PC-9 (cell line): ENCODE data around the gene PSRC1. TPM values are rescaled to one million over a fixed set of nuclear protein-coding genes. Genes with fewer than 3 reads are reported as not detected.
"Not testable (repeated sequence)": the region's sequence is repeated elsewhere in the genome, so short reads cannot be mapped to it uniquely, and the experiment has no call there.

Experiments used
- BruUV-seq: library from RNA; stranded (reverse); fragments of 400-500 nt; replicated peaks from 2 replicates; lab custom pipeline; 2021; lab: Mats Ljungman, UMichigan
- CTCF ChIA-PET: fragments of 300-600 bp; sonication (Branson Sonifier 250); formaldehyde crosslinking; loops from one replicate; lab custom pipeline; 2022; ENCODE audit warnings: antibody characterized with exemption; lab: Charles Lee
- POLR2A ChIA-PET: fragments of 300-600 bp; sonication (Branson Sonifier 250); formaldehyde crosslinking; loops from one replicate; lab custom pipeline; 2022; ENCODE audit warnings: antibody characterized with exemption; ENCODE audit not compliant: unreplicated experiment; lab: Charles Lee
- DNase-seq, 2 experiments: peaks; one replicate each; pipeline versions ENCODE4 v3.0.0 to v3.0.0-alpha.2; 2015 to 2022; ENCODE audit warnings: mixed read lengths in 1 of 2
- H2AFZ ChIP-seq: fragments of 200-600 bp; sonication (generic); 2 replicates; pipeline ENCODE4 v1.8.1; 2017; ENCODE audit warnings: antibody characterized with exemption
- H3F3A ChIP-seq: fragments of 200-600 bp; sonication (generic); 2 replicates; pipeline ENCODE4 v1.8.1; 2017; ENCODE audit warnings: antibody characterized with exemption, mild to moderate bottlenecking, low read depth; ENCODE audit not compliant: insufficient read depth
- H3K27ac ChIP-seq: fragments of 200-600 bp; sonication (generic); 2 replicates; pipeline ENCODE4 v1.6.1; 2016; ENCODE audit warnings: mixed run types
- H3K27me3 ChIP-seq: fragments of 200-600 bp; sonication (generic); 2 replicates; pipeline ENCODE4 v1.6.1; 2016; ENCODE audit warnings: low read depth, mixed run types; ENCODE audit not compliant: insufficient read depth
- H3K36me3 ChIP-seq: fragments of 200-600 bp; sonication (generic); 2 replicates; pipeline ENCODE4 v1.6.1; 2016; ENCODE audit warnings: low read depth, mixed run types
- H3K4me1 ChIP-seq: fragments of 200-600 bp; sonication (generic); replicated peaks from 2 replicates; pipeline ENCODE4 v1.6.1; 2016; ENCODE audit warnings: mixed run types; ENCODE audit not compliant: insufficient read depth
- H3K4me2 ChIP-seq: fragments of 200-600 bp; sonication (generic); 2 replicates; pipeline ENCODE4 v1.6.1; 2017; ENCODE audit warnings: mixed run types
- H3K4me3 ChIP-seq: fragments of 200-600 bp; sonication (generic); 2 replicates; pipeline ENCODE4 v1.6.1; 2016; ENCODE audit warnings: mixed run types
- H3K79me2 ChIP-seq: fragments of 200-600 bp; sonication (generic); 2 replicates; pipeline ENCODE4 v1.6.1; 2017; ENCODE audit warnings: low read depth, mixed run types
- H3K9me2 ChIP-seq: fragments of 200-600 bp; sonication (generic); 2 replicates; pipeline ENCODE4 v1.8.1; 2017; ENCODE audit warnings: mild to moderate bottlenecking; ENCODE audit not compliant: insufficient read depth
- H3K9me3 ChIP-seq: fragments of 200-600 bp; sonication (generic); 2 replicates; pipeline ENCODE4 v1.8.1; 2016; ENCODE audit warnings: low read depth; ENCODE audit not compliant: insufficient read depth
- H4K20me1 ChIP-seq: fragments of 200-600 bp; sonication (generic); 2 replicates; pipeline ENCODE4 v1.8.1; 2017; ENCODE audit not compliant: insufficient read depth
- CTCF ChIP-seq: fragments of 200-600 bp; sonication (generic); conservative IDR thresholded peaks from 2 replicates; pipeline ENCODE4 v1.6.1; 2017; ENCODE audit warnings: mixed run types, antibody characterized with exemption, mild to moderate bottlenecking, moderate library complexity
- EZH2 ChIP-seq: fragments of 200-600 bp; sonication (generic); IDR thresholded peaks from 2 replicates; pipeline ENCODE4 v1.8.0; 2017; ENCODE audit warnings: antibody characterized with exemption, low read depth
- intact Hi-C: fragments of 100-400 bp; cut with micrococcal nuclease; formaldehyde crosslinking; loops from one replicate; pipeline ENCODE4 v1.10.0; 2022; ENCODE audit not compliant: unreplicated experiment
- total RNA-seq: library from RNA; stranded (reverse); gene quantifications from 2 replicates; pipeline ENCODE4 v1.2.3, GENCODE V29; 2021

PSRC1 gene
- total RNA-seq, 1 experiment from 2014 or later, result 26.4 TPM

- POLR2A ChIA-PET, result no interaction called here
- H3K27me3 ChIP-seq, result no peaks in the 10 kb centered on the region
- no peak overlapping the region for H2AFZ ChIP-seq
- intact Hi-C loops, result no loop called here
- no peaks in the 10 kb centered on the region for H3K9me2 ChIP-seq
- BruUV-seq, result no TSS peak
- no peaks in the 10 kb centered on the region for H3K36me3 ChIP-seq
- TF ChIP-seq CTCF (no peak), EZH2 (no peak)
- no peak for DNase-seq
- H3K27ac ChIP-seq, result no peak overlapping the region
- H3K4me1 ChIP-seq, result 0 out of 2 replicates have a peak, but pooled peaks cover 7% of the 10 kb centered on the region
- no peaks in the 10 kb centered on the region for H3K79me2 ChIP-seq
- no peak overlapping the region for H3K4me2 ChIP-seq
- H3K9me3 ChIP-seq, result no peaks in the 10 kb centered on the region
- CTCF ChIA-PET, result no interaction called here
- no peaks in the 10 kb centered on the region for H4K20me1 ChIP-seq
- H3K4me3 ChIP-seq, result no peak overlapping the region
- H3F3A ChIP-seq, result no peaks in the 10 kb centered on the region
These were observed 8.1 kb upstream of the PSRC1 start for GRCh38 chr1:109290998-109291397.

- no peaks in the 10 kb centered on the region for H3K36me3 ChIP-seq
- H3K4me2 ChIP-seq, result no peak overlapping the region
- no peak for DNase-seq
- intact Hi-C loops, result no loop called here
- 0 out of 2 replicates have a peak, but pooled peaks cover 7% of the 10 kb centered on the region for H3K4me1 ChIP-seq
- ChIA-PET POLR2A (no interaction called here), CTCF (no interaction called here)
- no peaks in the 10 kb centered on the region for H3K9me2 ChIP-seq
- TF ChIP-seq EZH2 (no peak), CTCF (no peak)
- no peaks in the 10 kb centered on the region for H4K20me1 ChIP-seq
- no TSS peak for BruUV-seq
- H3K9me3 ChIP-seq, result no peaks in the 10 kb centered on the region
- no peak overlapping the region for H2AFZ ChIP-seq
- no peak overlapping the region for H3K27ac ChIP-seq
- peaks cover 2% of the 10 kb centered on the region; the same call in 1 of the 2 replicates for H3F3A ChIP-seq
- no peak overlapping the region for H3K4me3 ChIP-seq
- no peaks in the 10 kb centered on the region for H3K79me2 ChIP-seq
- H3K27me3 ChIP-seq, result no peaks in the 10 kb centered on the region
These were observed 7.2 kb upstream of the PSRC1 start for GRCh38 chr1:109290137-109290536.

- H4K20me1 ChIP-seq, H3K9me3 ChIP-seq, H3K36me3 ChIP-seq, H3K4me3 ChIP-seq, H3K27ac ChIP-seq, H2AFZ ChIP-seq, DNase-seq, POLR2A ChIA-PET, BruUV-seq, H3K4me2 ChIP-seq, H3K27me3 ChIP-seq, H3K9me2 ChIP-seq, intact Hi-C loops, CTCF ChIA-PET: not testable (repeated sequence)
- Histone ChIP-seq H3F3A (peaks cover 22% of the 10 kb centered on the region), H3K4me1 (peaks cover 15% of the 10 kb centered on the region), H3K79me2 (peaks cover 11% of the 10 kb centered on the region)
These were observed 3.8 kb upstream of the PSRC1 start for GRCh38 chr1:109286762-109287161.
